IMR-90 (cell line): ENCODE measurements around the gene INPP5A. TPM values are rescaled to one million over a fixed set of nuclear protein-coding genes. Genes with fewer than 3 reads are reported as not detected.
A peak's percentile ranks its signal among the peaks of the same experiment; 100 is the strongest.

Experiments used
- ATAC-seq: fragments of 200-7000 bp; cut with Tn5 transposase; 2 replicates; pipeline ENCODE4 v1.9.1; 2020; ENCODE audit warnings: low read depth, mild to moderate bottlenecking, moderate library complexity
- BruUV-seq: library from RNA; stranded (reverse); fragments of 400-500 nt; replicated peaks from 2 replicates; lab custom pipeline; 2021; lab: Mats Ljungman, UMichigan
- CTCF ChIA-PET: fragments of 300-600 bp; formaldehyde crosslinking; extraction: SDS; loops from one replicate; lab custom pipeline; 2021; ENCODE audit warnings: antibody characterized with exemption; lab: Yijun Ruan, JAX
- POLR2A ChIA-PET: fragments of 300-600 bp; sonication (Branson Sonifier 250); formaldehyde crosslinking; loops from one replicate; lab custom pipeline; 2022; ENCODE audit warnings: antibody characterized with exemption; ENCODE audit not compliant: unreplicated experiment; lab: Charles Lee
- DNase-seq: peaks from one replicate; pipeline ENCODE4 v3.0.0; 2013
- H2AFZ ChIP-seq: replicated peaks from 2 replicates; pipeline ENCODE3; 2013; ENCODE audit warnings: low read length, mild to moderate bottlenecking; ENCODE audit not compliant: poor library complexity
- H2AK5ac ChIP-seq: 2 replicates; pipeline ENCODE4 v1.6.1; 2013; ENCODE audit warnings: low read depth, low read length, inconsistent platforms
- H2AK9ac ChIP-seq: replicated peaks from 2 replicates; pipeline ENCODE3; 2013; ENCODE audit warnings: mild to moderate bottlenecking, low read depth, low read length, moderate library complexity; ENCODE audit not compliant: poor library complexity
- H2BK120ac ChIP-seq: 2 replicates; pipeline ENCODE4 v1.6.1; 2013; ENCODE audit warnings: low read depth, low read length, inconsistent platforms
- H2BK15ac ChIP-seq: 3 replicates; pipeline ENCODE4 v1.6.1; 2013; ENCODE audit warnings: low read depth, low read length, inconsistent platforms
- H2BK20ac ChIP-seq: 2 replicates; pipeline ENCODE4 v1.6.1; 2013; ENCODE audit warnings: low read depth, mild to moderate bottlenecking, inconsistent platforms, low read length, moderate library complexity
- H2BK5ac ChIP-seq: 2 replicates; pipeline ENCODE4 v1.6.1; 2013; ENCODE audit warnings: mild to moderate bottlenecking, low read depth, low read length, inconsistent platforms; ENCODE audit not compliant: poor library complexity, severe bottlenecking
- H3K14ac ChIP-seq: replicated peaks from 2 replicates; pipeline ENCODE4 v1.6.1; 2013; ENCODE audit warnings: low read depth, low read length, inconsistent platforms
- H3K18ac ChIP-seq: 2 replicates; pipeline ENCODE4 v1.6.1; 2013; ENCODE audit warnings: low read depth, low read length, control low read depth
- H3K23ac ChIP-seq: 2 replicates; pipeline ENCODE4 v1.6.1; 2013; ENCODE audit warnings: low read depth, low read length, inconsistent platforms
- H3K27ac ChIP-seq: 2 replicates; pipeline ENCODE4 v1.5.1; 2013; ENCODE audit warnings: mild to moderate bottlenecking, control low read depth, low read length; ENCODE audit not compliant: insufficient read depth
- H3K27me3 ChIP-seq: 2 replicates; pipeline ENCODE4 v1.6.1; 2013; ENCODE audit warnings: low read length; ENCODE audit not compliant: control insufficient read depth, insufficient read depth
- H3K36me3 ChIP-seq: 2 replicates; pipeline ENCODE4 v1.6.1; 2013; ENCODE audit warnings: low read length, mixed read lengths; ENCODE audit not compliant: control insufficient read depth, insufficient read depth
- H3K4ac ChIP-seq: 2 replicates; pipeline ENCODE4 v1.6.1; 2013; ENCODE audit warnings: low read depth, low read length, inconsistent platforms
- H3K4me1 ChIP-seq: 2 replicates; pipeline ENCODE4 v1.6.1; 2013; ENCODE audit warnings: low read length, mixed read lengths; ENCODE audit not compliant: control insufficient read depth, insufficient read depth
- H3K4me2 ChIP-seq: 2 replicates; pipeline ENCODE4 v1.6.1; 2013; ENCODE audit warnings: low read depth, mild to moderate bottlenecking, control low read depth, low read length, moderate library complexity
- H3K4me3 ChIP-seq: 2 replicates; pipeline ENCODE4 v1.5.1; 2013; ENCODE audit warnings: low read depth, mild to moderate bottlenecking, control low read depth, low read length, moderate library complexity; ENCODE audit not compliant: insufficient read depth
- H3K56ac ChIP-seq: 2 replicates; pipeline ENCODE4 v1.6.1; 2013; ENCODE audit warnings: low read length, inconsistent platforms; ENCODE audit not compliant: insufficient read depth; ENCODE audit errors: extremely low read depth
- H3K79me1 ChIP-seq, 2 experiments: 2 replicates each; pipeline ENCODE4 v1.6.1; 2013; ENCODE audit warnings: low read length in 2 of 2, inconsistent platforms in 1 of 2, low read depth in 1 of 2
- H3K9ac ChIP-seq: 2 replicates; pipeline ENCODE4 v1.6.1; 2013; ENCODE audit warnings: low read depth, low read length, control low read depth
- H3K9me1 ChIP-seq: 2 replicates; pipeline ENCODE4 v1.6.1; 2013; ENCODE audit warnings: low read length, inconsistent platforms; ENCODE audit not compliant: insufficient read depth
- H3K9me3 ChIP-seq: 2 replicates; pipeline ENCODE4 v1.6.1; 2013; ENCODE audit warnings: low read length; ENCODE audit not compliant: control insufficient read depth, insufficient read depth
- H4K20me1 ChIP-seq: 2 replicates; pipeline ENCODE4 v1.6.1; 2013; ENCODE audit warnings: low read length, inconsistent platforms; ENCODE audit not compliant: insufficient read depth
- H4K5ac ChIP-seq: 2 replicates; pipeline ENCODE4 v1.6.1; 2013; ENCODE audit warnings: mild to moderate bottlenecking, low read depth, low read length, control low read depth
- H4K8ac ChIP-seq, 2 experiments: 2 replicates each; pipeline ENCODE4 v1.6.1; 2013; ENCODE audit warnings: low read depth in 2 of 2, low read length in 2 of 2, control low read depth in 1 of 2, inconsistent platforms in 1 of 2
- H4K91ac ChIP-seq: 2 replicates; pipeline ENCODE4 v1.6.1; 2013; ENCODE audit warnings: low read depth, low read length, inconsistent platforms; ENCODE audit not compliant: insufficient read depth
- CEBPB ChIP-seq: IDR thresholded peaks from 2 replicates; pipeline ENCODE4 v1.6.1; 2012; ENCODE audit warnings: low read depth, low read length, improper control_type of control experiment
- CHD1 ChIP-seq: IDR thresholded peaks from 2 replicates; pipeline ENCODE4 v1.6.1; 2012; ENCODE audit warnings: low read depth, low read length, improper control_type of control experiment
- CTCF ChIP-seq: conservative IDR thresholded peaks from 2 replicates; pipeline ENCODE4 v1.5.1; 2012; ENCODE audit warnings: mild to moderate bottlenecking, low read depth, low read length, improper control_type of control experiment
- FOS ChIP-seq: fragments of 150-350 bp; IDR thresholded peaks from 2 replicates; pipeline ENCODE4 v1.6.1; 2016; ENCODE audit warnings: low read depth, low read length
- MAFK ChIP-seq: IDR thresholded peaks from 2 replicates; pipeline ENCODE4 v1.6.1; 2012; ENCODE audit warnings: low read depth, low read length, improper control_type of control experiment
- MAZ ChIP-seq: IDR thresholded peaks from 2 replicates; pipeline ENCODE4 v1.6.1; 2012; ENCODE audit warnings: low read depth, mild to moderate bottlenecking, low read length, improper control_type of control experiment, moderate library complexity, borderline replicate concordance
- MXI1 ChIP-seq: IDR thresholded peaks from 2 replicates; pipeline ENCODE4 v1.6.1; 2012; ENCODE audit warnings: low read depth, mild to moderate bottlenecking, low read length, moderate library complexity, borderline replicate concordance
- NFE2L2 ChIP-seq: fragments of 150-350 bp; IDR thresholded peaks from 2 replicates; pipeline ENCODE4 v1.6.1; 2016; ENCODE audit warnings: low read depth, mild to moderate bottlenecking, low read length
- RFX5 ChIP-seq: IDR thresholded peaks from 2 replicates; pipeline ENCODE4 v1.8.0; 2012; ENCODE audit warnings: low read depth, mild to moderate bottlenecking, low read length, moderate library complexity
- SMC3 ChIP-seq: fragments of 150-350 bp; IDR thresholded peaks from 2 replicates; pipeline ENCODE4 v1.6.1; 2016; ENCODE audit warnings: low read depth, mild to moderate bottlenecking, antibody characterized with exemption, low read length, moderate library complexity
- USF2 ChIP-seq: fragments of 150-350 bp; IDR thresholded peaks from 2 replicates; pipeline ENCODE4 v1.6.1; 2017; ENCODE audit warnings: mild to moderate bottlenecking, antibody characterized with exemption, low read length, low read depth
- WGBS, 2 experiments: methylation state at CpG; one replicate each; pipeline versions ENCODE4 v1.1.5 to v1.1.7; 2013; ENCODE audit warnings: missing lambda C conversion rate in 2 of 2; ENCODE audit not compliant: insufficient read length in 1 of 2; ENCODE audit errors: extremely low coverage in 2 of 2; 5-methylcytosine and 5-hydroxymethylcytosine counted together
- dilution Hi-C: fragments of 300-500 bp; cut with HindIII; formaldehyde crosslinking; loops from one replicate; pipeline ENCODE4 v1.14.3; 2018; ENCODE audit warnings: low sequenced_read_pairs; ENCODE audit not compliant: unreplicated experiment
- in situ Hi-C: fragments of 300-500 bp; cut with MboI; formaldehyde crosslinking; loops from 3 replicates; pipeline ENCODE4 v1.14.3; 2019; ENCODE audit warnings: low sequenced_read_pairs, inconsistent platforms, mixed read lengths
- intact Hi-C: fragments of 100-400 bp; cut with micrococcal nuclease; formaldehyde crosslinking; loops from 2 replicates; pipeline ENCODE4 v1.10.0; 2022
- polyA plus RNA-seq, 3 experiments: library from polyadenylated mRNA; depleted of rRNA; stranded (reverse); fragments of >200 nt; gene quantifications; 2 replicates each; pipeline ENCODE4 v1.2.3, GENCODE V29; 2012; ENCODE audit warnings: low replicate concordance in 1 of 3
- total RNA-seq: library from RNA; depleted of rRNA; stranded (reverse); fragments of >200 nt; gene quantifications from 2 replicates; pipeline ENCODE4 v1.2.3, GENCODE V29; 2012
- TF ChIP-seq, protein P1 (sequence below): fragments of 150-350 bp; IDR thresholded peaks from 2 replicates; pipeline ENCODE4 v1.6.1; 2016; ENCODE audit warnings: low read depth, mild to moderate bottlenecking, low read length, moderate library complexity, borderline replicate concordance

INPP5A gene
- total and polyA plus RNA-seq, 2 of the 4 experiments (the other 2 are of a cell fraction), result 21.4 to 36.7 TPM

GRCh38 chr10:132574783-132575319 is 37.3 kb downstream of the INPP5A start:
- Histone ChIP-seq H3K56ac (no peak overlapping the region), H3K4me1 (peaks cover 24% of the 10 kb centered on the region), H4K5ac (no peak overlapping the region), H3K9ac (no peak overlapping the region), H3K18ac (no peak overlapping the region), H4K8ac (no peak overlapping the region), H3K23ac (no peak overlapping the region), H3K4ac (no peak overlapping the region), H2BK20ac (no peak overlapping the region), H3K14ac (no peak overlapping the region), H2BK5ac (no peak overlapping the region), H2AFZ (no peak overlapping the region), H3K79me1 (peaks cover 7 to 69% of the 10 kb centered on the region in 2 experiments), H3K27ac (no peak overlapping the region), H3K4me3 (no peak overlapping the region), H3K9me3 (no peaks in the 10 kb centered on the region), H4K91ac (no peak overlapping the region), H3K4me2 (peak overlapping the region; percentile 31; the same call in 1 of the 2 replicates), H3K9me1 (peaks cover 26% of the 10 kb centered on the region), H2AK9ac (no peak overlapping the region), H2AK5ac (no peak overlapping the region), H2BK15ac (no peak overlapping the region), H4K20me1 (peaks cover 92% of the 10 kb centered on the region), H2BK120ac (no peak overlapping the region), H3K36me3 (no peaks in the 10 kb centered on the region), H3K27me3 (peaks cover 2% of the 10 kb centered on the region; the same call in 1 of the 2 replicates)
- dilution Hi-C loops, result no loop called here
- 69% methylated on average over 13 of the region's 19 CpGs; no CpG with 5 or more reads in 1 of the 2 experiments for WGBS, 2 experiments
- ChIA-PET CTCF (no interaction called here), POLR2A (no interaction called here)
- ATAC-seq (no peak), DNase-seq (no peak)
- in situ Hi-C loops, result no loop called here
- BruUV-seq, result no TSS peak
- no peak for TF ChIP-seq MXI1
- TF ChIP-seq CHD1, result no peak
- TF ChIP-seq SMC3, result no peak
- TF ChIP-seq, protein P1, sequence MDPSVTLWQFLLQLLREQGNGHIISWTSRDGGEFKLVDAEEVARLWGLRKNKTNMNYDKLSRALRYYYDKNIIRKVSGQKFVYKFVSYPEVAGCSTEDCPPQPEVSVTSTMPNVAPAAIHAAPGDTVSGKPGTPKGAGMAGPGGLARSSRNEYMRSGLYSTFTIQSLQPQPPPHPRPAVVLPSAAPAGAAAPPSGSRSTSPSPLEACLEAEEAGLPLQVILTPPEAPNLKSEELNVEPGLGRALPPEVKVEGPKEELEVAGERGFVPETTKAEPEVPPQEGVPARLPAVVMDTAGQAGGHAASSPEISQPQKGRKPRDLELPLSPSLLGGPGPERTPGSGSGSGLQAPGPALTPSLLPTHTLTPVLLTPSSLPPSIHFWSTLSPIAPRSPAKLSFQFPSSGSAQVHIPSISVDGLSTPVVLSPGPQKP, result no peak
- no peak for TF ChIP-seq NFE2L2
- TF ChIP-seq CTCF, result no peak
- TF ChIP-seq USF2, result no peak
- no peak for TF ChIP-seq CEBPB
- TF ChIP-seq MAFK, result no peak
- TF ChIP-seq RFX5, result no peak
- no peak for TF ChIP-seq MAZ
- no peak for TF ChIP-seq FOS
- intact Hi-C loops, result loop anchor here (5.0 kb wide), 1 partner anchor 38 kb away; the partner anchor contains the start of gene INPP5A
